Lower leg skin (tissue), 3 donors: Measurements from ENCODE around the gene ACSF3.
"Not testable (repeated sequence)": the region's sequence is repeated elsewhere in the genome, so short reads cannot be mapped to it uniquely, and the experiment has no call there.

Experiments used
- CTCF ChIP-seq, 3 donors: fragments of 450-650 bp; IDR thresholded peaks; one replicate each; pipeline ENCODE4 v1.5.1; 2016; ENCODE audit warnings: antibody characterized with exemption in 3 of 3, mild to moderate bottlenecking in 3 of 3, moderate library complexity in 2 of 3
- POLR2A ChIP-seq, 2 donors: fragments of 450-650 bp; IDR thresholded peaks; one replicate each; pipeline ENCODE4 v1.6.1; 2016 to 2017; ENCODE audit warnings: antibody characterized with exemption in 2 of 2, mild to moderate bottlenecking in 1 of 2, moderate library complexity in 1 of 2

- not testable (repeated sequence) for TF ChIP-seq POLR2A, CTCF (IDR thresholded peaks at IDR 0.05)
These were observed 19.5 kb upstream of the ACSF3 start for GRCh38 chr16:89074072-89074674.
